ENCODE results near the gene CAD.

- TF ChIP-seq CTCF (IDR thresholded peaks at IDR 0.05) (no peak), POLR2A (IDR thresholded peaks at IDR 0.05) (no peak)
Measured at GRCh38 chr2:27242614-27242951, 25.4 kb downstream of the CAD start.
